ENCODE data around the gene TEX13C.

TEX13C gene
- long read RNA-seq = 0 reads

DNA sequence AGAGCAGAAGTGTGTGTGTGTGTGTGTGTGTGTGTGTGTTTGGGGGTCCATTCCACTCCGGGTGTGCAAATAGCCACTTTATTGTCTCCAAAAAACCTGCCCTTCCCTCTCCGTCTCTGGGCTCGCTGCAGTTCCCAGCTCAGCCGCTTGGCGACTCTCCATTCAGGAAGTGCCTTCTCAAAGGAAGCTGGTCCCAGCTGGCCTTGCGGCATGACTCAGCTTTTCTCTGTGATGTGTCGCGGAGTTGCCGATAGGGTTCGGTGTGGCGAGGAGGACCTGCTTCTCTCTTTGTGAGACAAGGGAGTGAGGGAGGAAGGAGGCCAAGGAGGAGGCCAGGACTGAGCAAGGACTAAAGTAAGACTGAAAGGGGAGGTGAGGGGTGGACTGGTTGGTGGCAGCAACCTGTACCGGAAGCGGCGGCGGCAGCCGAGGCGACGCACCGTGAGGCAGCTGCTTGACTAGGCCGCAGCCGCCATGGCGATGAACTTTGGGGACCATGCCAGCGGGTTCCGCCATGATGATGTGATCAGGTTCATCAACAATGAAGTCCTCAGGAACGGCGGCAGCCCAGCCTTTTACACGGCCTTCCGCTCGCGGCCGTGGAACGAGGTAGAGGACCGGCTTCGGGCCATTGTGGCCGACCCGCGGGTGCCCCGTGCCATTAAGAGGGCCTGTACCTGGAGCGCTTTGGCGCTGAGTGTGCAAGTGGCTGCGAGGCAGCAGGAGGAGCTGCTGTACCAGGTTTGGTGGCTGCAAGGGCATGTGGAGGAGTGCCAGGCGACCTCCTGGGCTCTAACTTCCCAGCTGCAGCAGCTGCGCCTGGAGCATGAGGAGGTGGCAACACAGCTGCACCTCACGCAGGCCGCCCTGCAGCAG lies at the start of gene TEX13C:
TEX13C (plus strand) TSS at position 226 of the 876 bp plus-strand sequence; CDS start at position 475, 249 bp downstream.
- H3K27me3 ChIP-seq (ENCODE audit: insufficient read depth, poor library complexity, severe bottlenecking) = no peaks in the 10 kb centered on the region
- TF ChIP-seq, protein P1, sequence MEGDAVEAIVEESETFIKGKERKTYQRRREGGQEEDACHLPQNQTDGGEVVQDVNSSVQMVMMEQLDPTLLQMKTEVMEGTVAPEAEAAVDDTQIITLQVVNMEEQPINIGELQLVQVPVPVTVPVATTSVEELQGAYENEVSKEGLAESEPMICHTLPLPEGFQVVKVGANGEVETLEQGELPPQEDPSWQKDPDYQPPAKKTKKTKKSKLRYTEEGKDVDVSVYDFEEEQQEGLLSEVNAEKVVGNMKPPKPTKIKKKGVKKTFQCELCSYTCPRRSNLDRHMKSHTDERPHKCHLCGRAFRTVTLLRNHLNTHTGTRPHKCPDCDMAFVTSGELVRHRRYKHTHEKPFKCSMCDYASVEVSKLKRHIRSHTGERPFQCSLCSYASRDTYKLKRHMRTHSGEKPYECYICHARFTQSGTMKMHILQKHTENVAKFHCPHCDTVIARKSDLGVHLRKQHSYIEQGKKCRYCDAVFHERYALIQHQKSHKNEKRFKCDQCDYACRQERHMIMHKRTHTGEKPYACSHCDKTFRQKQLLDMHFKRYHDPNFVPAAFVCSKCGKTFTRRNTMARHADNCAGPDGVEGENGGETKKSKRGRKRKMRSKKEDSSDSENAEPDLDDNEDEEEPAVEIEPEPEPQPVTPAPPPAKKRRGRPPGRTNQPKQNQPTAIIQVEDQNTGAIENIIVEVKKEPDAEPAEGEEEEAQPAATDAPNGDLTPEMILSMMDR (IDR thresholded peaks at IDR 0.05; ENCODE audit: insufficient read depth, low read length) = no peak
- no peak within 1 kb of the TSS for H3K4me3 ChIP-seq (replicated peaks; ENCODE audit: insufficient read depth, low read length)
- no peak within 1 kb of the TSS for H3K27ac ChIP-seq (replicated peaks)
- no peak for DNase-seq (ENCODE audit: low read depth in 1 of 2, low spot score in 1 of 2)

DNA sequence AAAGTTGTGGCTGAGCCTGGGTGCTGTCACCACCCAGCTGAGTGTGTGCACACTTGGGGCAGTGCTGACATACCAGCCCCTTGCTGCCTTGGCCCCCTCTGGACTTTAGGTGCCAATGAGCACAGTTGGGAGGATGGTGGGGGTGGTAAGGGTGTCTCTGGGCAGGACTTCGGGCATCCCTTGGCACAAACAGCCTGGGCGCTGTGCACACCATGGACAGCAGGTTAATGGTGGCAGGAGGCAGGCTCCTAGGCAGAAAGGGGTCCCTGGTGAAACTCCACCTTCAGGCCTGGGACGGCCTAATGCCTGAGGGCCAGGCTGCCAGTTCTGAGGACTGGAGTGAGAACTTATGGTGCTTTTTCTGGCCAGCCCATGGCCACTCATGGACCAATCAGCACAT lies 32.4 kb upstream of the TEX13C start:
- TF ChIP-seq POLR2AphosphoS5 (IDR thresholded peaks at IDR 0.05; ENCODE audit: low read depth) = no peak
- TF ChIP-seq GABPA (IDR thresholded peaks at IDR 0.05; ENCODE audit: low read depth) = no peak
- TF ChIP-seq, protein P1 (IDR thresholded peaks at IDR 0.05; ENCODE audit: insufficient read depth, low read length) = no peak
- TF ChIP-seq SPI1 (IDR thresholded peaks at IDR 0.05; ENCODE audit: borderline replicate concordance, low read depth) = no peak
- TF ChIP-seq, protein P2, sequence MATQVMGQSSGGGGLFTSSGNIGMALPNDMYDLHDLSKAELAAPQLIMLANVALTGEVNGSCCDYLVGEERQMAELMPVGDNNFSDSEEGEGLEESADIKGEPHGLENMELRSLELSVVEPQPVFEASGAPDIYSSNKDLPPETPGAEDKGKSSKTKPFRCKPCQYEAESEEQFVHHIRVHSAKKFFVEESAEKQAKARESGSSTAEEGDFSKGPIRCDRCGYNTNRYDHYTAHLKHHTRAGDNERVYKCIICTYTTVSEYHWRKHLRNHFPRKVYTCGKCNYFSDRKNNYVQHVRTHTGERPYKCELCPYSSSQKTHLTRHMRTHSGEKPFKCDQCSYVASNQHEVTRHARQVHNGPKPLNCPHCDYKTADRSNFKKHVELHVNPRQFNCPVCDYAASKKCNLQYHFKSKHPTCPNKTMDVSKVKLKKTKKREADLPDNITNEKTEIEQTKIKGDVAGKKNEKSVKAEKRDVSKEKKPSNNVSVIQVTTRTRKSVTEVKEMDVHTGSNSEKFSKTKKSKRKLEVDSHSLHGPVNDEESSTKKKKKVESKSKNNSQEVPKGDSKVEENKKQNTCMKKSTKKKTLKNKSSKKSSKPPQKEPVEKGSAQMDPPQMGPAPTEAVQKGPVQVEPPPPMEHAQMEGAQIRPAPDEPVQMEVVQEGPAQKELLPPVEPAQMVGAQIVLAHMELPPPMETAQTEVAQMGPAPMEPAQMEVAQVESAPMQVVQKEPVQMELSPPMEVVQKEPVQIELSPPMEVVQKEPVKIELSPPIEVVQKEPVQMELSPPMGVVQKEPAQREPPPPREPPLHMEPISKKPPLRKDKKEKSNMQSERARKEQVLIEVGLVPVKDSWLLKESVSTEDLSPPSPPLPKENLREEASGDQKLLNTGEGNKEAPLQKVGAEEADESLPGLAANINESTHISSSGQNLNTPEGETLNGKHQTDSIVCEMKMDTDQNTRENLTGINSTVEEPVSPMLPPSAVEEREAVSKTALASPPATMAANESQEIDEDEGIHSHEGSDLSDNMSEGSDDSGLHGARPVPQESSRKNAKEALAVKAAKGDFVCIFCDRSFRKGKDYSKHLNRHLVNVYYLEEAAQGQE (IDR thresholded peaks at IDR 0.05; ENCODE audit: insufficient replicate concordance, low read depth) = no peak
- Histone ChIP-seq H3K27ac (replicated peaks) (no peak overlapping the region), H3K27me3 (ENCODE audit: insufficient read depth, poor library complexity, severe bottlenecking) (no peaks in the 10 kb centered on the region), H3K4me3 (replicated peaks; ENCODE audit: insufficient read depth, low read length) (no peak overlapping the region)
- no peak for DNase-seq (ENCODE audit: low read depth in 1 of 2, low spot score in 1 of 2)

DNA sequence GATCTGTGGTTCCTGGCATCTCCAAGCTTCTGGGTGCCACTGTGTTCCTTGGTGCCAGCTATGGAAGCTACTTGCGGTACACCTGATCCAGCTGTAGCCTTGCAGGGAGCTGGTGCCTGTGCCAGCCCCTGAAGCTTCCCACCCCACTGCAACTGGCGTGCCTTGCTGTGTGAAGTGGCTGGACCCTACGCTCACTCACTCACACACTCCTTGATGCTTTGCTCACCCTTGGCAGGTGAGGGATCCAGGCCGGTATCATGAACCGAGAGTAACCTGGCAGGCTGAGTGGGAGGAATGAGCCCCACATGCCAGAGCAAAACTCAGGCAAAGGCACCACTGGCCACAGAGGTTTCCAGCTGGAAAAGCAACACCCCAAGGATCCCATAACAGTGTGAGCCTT lies 31.3 kb upstream of the TEX13C start:
- Histone ChIP-seq H3K4me3 (replicated peaks; ENCODE audit: insufficient read depth, low read length) (no peak overlapping the region), H3K27me3 (ENCODE audit: insufficient read depth, poor library complexity, severe bottlenecking) (no peaks in the 10 kb centered on the region), H3K27ac (replicated peaks) (no peak overlapping the region)
- TF ChIP-seq, protein P2 (IDR thresholded peaks at IDR 0.05; ENCODE audit: insufficient replicate concordance, low read depth) = no peak
- TF ChIP-seq, protein P1 (IDR thresholded peaks at IDR 0.05; ENCODE audit: insufficient read depth, low read length) = no peak
- TF ChIP-seq GABPA (IDR thresholded peaks at IDR 0.05; ENCODE audit: low read depth) (no peak), POLR2AphosphoS5 (IDR thresholded peaks at IDR 0.05; ENCODE audit: low read depth) (no peak), SPI1 (IDR thresholded peaks at IDR 0.05; ENCODE audit: borderline replicate concordance, low read depth) (no peak)
- DNase-seq (ENCODE audit: low read depth in 1 of 2, low spot score in 1 of 2) = no peak

Data from HL-60 (cell line).